DMS 273 treated with DMSO at 0.1 percent for 48 hours (cell line): ENCODE results near the gene GALNT18.

Experiments
- DNase-seq: peaks from one replicate; lab custom pipeline; 2025; lab: John Stamatoyannopoulos, UW

GALNT18 gene

GRCh38 chr11:11403763-11404725 lies 217.8 kb downstream of the GALNT18 start:
- DNase-seq: no peak

GRCh38 chr11:11401960-11402535 lies 219.8 kb downstream of the GALNT18 start:
- no peak for DNase-seq

DNA sequence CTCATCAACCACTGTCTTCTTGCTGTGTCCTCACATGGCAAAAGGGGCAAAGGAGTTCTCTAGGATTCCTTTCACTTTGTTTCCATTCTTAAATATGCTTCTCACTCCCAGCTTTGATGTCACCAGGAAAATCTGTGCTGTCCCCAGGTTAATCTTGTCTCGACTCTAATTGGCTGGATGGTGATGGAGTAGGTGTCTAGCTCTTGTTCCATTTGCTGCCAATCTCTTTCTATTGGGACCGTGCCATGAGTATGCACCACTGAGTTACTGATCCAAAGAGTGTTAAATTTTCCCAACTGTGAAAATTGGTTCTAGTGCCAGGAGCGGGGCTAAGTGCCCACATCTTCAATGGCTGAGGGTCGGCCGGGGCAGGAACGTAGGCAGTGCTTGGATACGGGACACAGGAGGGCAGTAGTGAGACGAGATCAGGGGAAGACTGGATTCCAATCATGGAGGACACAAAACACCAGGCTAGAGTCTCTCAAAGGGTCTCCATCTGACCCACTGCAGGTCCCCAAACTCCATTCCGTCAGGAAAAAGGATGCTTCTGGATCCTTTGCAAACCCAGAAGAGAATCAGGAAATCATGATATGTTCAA lies 221.1 kb downstream of the GALNT18 start:
- DNase-seq: no peak

DNA sequence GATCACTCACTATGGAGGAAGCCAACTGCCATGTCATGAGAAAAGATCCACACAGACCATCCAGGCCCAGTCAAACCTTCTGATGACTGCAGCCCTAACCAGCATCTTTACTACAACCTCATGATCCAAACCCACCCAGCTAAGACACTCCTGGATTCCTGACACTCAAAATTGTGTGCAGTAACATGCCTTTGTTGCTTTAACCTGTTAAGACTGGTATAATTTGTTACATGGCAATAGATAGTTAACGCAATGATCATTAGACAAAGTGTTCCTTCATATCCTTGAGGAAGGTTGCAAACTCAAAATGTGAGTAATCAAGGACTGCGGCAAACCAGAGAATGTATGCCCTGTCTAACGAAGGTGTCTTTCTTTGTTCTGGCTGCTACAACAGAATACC lies 221.7 kb downstream of the GALNT18 start:
- DNase-seq: no peak

DNA sequence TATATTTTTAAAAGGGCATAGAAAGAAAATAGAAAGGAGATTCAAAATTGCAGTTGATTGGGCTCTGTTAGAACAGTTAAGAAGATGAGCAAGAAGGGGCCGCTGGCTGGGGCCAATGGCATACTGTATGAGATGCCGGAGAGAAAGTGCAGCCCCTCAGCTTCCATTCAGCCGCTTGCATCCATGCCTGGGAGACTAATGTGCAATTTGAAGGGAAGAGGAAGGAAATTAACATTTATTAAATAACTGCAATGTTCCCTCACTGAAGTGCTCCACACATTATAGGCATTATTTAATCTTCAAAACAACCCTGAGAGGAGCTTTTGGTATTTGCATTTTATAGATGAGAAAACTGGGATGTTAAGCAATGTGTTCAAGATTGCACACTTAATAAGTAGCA lies 224.0 kb downstream of the GALNT18 start:
- DNase-seq: no peak

DNA sequence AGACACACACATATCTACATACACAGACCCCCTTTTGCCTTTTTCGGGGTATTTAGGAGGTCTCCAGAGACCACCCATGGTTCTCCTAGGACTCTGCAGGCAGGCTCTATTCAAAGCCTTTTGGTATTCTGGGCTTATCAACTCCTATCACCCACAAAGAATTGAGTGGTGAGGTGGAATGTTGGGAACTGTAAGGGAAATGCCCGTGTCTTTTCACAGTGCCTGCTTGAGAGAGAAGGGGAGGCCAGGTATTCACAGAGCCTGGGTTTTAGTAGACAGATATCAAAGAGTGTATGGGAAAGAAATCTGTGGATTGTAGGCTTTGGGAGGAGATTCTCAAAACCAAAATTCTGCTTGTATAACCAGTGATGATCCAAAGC lies 224.8 kb downstream of the GALNT18 start:
- no peak for DNase-seq

DNA sequence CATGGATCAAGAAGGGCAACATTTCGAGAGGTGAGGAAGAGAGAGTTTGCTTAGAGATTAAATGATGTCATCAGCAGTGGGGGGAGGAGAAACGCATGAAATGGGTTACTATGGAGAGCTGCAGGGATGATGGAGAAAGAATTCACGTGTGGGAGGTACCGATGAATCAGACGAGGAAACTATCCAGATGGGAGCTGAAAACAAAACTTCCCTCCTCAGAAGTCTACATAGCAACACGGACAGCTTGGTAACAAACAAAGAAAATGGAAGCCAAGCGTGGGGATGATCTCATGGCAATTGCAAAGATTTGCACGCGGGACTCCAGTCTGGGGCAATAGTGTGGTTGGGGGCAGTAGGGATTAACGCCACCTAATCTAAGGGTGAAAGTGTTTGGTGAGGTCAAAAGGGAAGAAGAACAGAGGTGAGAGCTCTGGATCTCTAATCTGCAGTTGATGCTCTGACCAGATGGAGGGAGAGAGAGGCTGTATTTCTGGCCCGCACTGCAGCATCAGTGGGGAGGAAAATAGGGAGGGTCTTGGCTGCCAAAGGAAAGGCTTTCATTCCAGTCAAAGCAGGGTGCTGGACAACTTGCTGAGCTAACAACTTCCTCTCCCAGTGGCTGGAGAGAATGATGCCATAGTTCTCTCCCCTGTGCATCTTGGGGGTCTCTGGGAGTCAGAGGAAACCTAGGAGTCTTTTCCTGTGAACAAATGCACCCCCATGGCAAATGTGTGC lies 225.3 kb downstream of the GALNT18 start:
- DNase-seq: no peak

DNA sequence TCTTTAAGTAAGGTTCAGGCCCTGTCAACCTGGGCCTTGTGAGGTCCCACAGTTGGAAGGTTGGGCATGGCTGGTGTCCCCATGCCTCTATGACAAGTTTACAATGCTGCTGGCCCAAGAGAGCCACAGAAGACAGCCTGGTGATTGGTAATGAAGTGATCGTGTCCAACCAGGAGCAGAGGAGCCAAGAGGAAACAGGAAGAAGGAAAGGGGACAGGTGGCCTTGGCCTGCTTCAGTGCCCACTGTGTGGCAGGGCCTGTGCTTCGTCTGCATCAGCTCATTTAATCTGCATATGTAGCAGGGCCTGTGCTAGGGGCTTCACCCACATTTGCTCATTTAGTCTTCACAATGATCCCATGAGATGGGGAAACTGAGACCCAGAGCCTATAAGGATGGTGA lies 226.7 kb downstream of the GALNT18 start:
- no peak for DNase-seq

- DNase-seq: no peak
Observed at GRCh38 chr11:11394241-11394640, 227.6 kb downstream of the GALNT18 start.

GRCh38 chr11:11391796-11392463 lies 229.9 kb downstream of the GALNT18 start:
- no peak for DNase-seq

GRCh38 chr11:11391169-11391568 lies 230.6 kb downstream of the GALNT18 start:
- DNase-seq: no peak

DNA sequence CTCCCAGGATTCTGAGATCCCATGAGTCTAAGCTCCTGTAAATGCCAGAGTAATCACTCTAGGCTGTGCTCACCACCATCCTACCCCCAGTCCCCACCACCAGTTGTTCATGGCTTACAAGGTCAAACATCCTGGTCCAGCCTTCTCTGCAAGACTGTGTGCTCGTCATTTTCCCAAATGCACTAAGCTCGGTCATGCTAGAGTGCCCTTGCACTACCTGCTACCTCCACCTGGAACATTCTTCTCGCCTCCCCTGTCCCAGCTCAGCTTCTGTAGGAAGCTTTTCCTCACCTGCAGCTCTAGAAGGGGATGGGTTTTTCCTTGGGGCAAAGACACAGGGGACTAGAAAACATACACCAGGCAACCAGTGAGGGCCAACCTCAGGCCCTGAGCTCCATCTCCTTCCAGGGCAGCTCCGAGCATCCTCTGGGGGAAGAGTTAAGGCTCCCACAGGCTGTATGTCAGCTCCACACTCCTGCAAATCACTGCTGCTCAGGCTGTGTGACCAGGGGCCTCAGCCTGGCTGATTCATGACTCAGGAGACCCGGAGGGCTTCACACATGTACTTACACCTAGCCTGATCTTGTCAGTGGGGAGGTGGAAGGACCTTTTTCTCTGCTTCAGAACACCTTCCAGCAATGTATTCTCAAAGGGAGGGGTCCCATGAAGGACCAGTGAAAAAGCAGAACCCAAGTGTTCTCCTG lies 231.6 kb downstream of the GALNT18 start:
- DNase-seq: no peak

- no peak for DNase-seq
Observed at GRCh38 chr11:11389238-11389637, 232.6 kb downstream of the GALNT18 start.

GRCh38 chr11:11387622-11388305 lies 234.0 kb downstream of the GALNT18 start:
- DNase-seq: no peak

- no peak for DNase-seq
Observed at GRCh38 chr11:11387207-11387606, 234.6 kb downstream of the GALNT18 start.

DNA sequence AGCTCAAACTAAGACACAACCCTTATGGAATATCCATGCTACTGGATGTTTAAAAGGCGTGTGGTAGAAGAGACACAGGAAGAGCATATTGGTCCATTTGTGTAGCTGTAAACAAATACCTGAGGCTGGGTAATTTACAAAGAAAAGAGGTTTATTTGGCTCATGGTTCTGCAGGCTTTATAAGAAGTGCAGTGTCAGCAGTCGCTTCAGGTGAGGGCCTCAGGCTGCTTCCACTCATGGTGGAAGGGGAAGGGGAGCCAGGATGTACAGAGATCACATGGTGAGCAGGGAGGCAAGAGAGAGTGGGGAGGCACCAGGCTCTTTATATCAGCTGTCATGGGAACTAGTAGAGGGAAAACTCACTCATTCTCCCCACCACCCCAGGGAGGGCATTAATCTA lies 237.0 kb downstream of the GALNT18 start:
- no peak for DNase-seq

DNA sequence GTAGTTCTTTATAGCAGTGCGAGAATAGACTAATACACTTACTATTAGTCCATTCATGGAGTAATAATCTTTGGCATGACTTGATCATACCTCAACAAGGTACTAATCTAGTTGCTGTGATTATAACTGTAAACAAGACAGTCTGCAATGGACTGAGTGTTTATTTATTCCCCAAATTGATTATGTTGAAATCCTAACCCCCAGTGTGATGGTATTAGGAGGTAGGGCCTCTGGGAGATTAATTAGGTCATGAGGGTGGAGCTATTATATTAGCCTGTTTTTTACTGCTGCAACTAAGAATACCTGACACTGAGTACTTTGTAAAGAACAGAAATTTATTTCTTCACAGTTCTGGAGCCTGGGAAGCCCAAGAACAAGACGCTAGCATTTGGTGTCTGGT lies 237.8 kb downstream of the GALNT18 start:
- DNase-seq: no peak

- DNase-seq: no peak
Observed at GRCh38 chr11:11382858-11383532, 238.8 kb downstream of the GALNT18 start.

- DNase-seq: no peak
Observed at GRCh38 chr11:11381471-11382105, 240.2 kb downstream of the GALNT18 start.

DNA sequence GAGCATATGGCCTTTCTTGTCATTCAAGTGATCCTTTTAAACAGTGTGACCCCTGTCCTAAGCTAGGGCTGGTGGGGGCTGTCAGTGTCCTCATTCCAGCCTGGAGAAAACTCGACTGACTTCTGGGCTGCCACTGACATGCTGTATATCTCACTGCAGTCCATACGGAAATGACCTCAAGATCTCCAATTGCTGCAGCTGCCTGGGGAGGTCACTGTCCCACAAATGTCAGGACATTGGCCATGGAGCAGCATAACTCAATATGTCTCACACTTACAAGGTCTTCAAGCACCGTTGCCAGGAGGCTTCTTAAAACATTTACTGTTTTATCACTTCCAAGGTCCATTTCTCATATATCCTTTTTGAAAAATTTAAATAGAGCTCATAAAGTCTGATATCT lies 240.9 kb downstream of the GALNT18 start:
- DNase-seq: no peak
